ENCODE results near the gene SOCS7.

DNA sequence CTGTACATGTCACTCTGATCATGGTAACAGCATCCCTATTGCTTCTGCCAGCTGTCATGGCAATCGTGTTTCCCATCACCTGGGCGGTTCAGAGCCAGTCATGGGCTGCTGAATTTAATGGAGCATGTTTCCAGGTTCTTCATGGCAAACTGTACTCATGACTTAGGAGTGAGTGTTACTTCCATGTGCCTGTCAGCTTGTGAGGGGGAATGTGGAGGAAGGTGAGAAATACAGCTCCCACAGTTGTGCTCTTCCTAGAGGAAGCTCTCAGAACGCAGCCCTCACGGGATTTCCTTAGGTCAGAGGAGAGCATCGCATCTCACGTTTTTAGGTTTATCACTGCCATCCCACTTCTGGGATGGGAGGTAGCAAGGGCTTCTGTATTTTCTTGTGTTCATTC, 48.6 kb downstream of the SOCS7 start:
- no peak for TF ChIP-seq ZNF565 (CRISPR knock-in tag; conservative IDR thresholded peaks at IDR 0.05; ENCODE audit: low read depth)
- TF ChIP-seq, protein P1, sequence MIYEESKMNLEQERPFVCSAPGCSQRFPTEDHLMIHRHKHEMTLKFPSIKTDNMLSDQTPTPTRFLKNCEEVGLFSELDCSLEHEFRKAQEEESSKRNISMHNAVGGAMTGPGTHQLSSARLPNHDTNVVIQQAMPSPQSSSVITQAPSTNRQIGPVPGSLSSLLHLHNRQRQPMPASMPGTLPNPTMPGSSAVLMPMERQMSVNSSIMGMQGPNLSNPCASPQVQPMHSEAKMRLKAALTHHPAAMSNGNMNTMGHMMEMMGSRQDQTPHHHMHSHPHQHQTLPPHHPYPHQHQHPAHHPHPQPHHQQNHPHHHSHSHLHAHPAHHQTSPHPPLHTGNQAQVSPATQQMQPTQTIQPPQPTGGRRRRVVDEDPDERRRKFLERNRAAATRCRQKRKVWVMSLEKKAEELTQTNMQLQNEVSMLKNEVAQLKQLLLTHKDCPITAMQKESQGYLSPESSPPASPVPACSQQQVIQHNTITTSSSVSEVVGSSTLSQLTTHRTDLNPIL (CRISPR knock-in tag; IDR thresholded peaks at IDR 0.05; ENCODE audit: low read depth) = no peak
- TF ChIP-seq, protein P2, sequence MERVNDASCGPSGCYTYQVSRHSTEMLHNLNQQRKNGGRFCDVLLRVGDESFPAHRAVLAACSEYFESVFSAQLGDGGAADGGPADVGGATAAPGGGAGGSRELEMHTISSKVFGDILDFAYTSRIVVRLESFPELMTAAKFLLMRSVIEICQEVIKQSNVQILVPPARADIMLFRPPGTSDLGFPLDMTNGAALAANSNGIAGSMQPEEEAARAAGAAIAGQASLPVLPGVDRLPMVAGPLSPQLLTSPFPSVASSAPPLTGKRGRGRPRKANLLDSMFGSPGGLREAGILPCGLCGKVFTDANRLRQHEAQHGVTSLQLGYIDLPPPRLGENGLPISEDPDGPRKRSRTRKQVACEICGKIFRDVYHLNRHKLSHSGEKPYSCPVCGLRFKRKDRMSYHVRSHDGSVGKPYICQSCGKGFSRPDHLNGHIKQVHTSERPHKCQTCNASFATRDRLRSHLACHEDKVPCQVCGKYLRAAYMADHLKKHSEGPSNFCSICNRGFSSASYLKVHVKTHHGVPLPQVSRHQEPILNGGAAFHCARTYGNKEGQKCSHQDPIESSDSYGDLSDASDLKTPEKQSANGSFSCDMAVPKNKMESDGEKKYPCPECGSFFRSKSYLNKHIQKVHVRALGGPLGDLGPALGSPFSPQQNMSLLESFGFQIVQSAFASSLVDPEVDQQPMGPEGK (CRISPR knock-in tag; IDR thresholded peaks at IDR 0.05; ENCODE audit: borderline replicate concordance) = no peak

Measured in SK-N-SH treated with all-trans-retinoic acid at 6 μM for 48 hours (cell line).